IMR-90 (cell line): ENCODE results near the gene HMCN1. TPM values are rescaled to one million over a fixed set of nuclear protein-coding genes. Genes with fewer than 3 reads are reported as not detected.

Source experiments
- ATAC-seq: fragments of 200-7000 bp; cut with Tn5 transposase; 2 replicates; pipeline ENCODE4 v1.9.1; 2020; ENCODE audit warnings: low read depth, mild to moderate bottlenecking, moderate library complexity
- BruUV-seq: library from RNA; stranded (reverse); fragments of 400-500 nt; replicated peaks from 2 replicates; lab custom pipeline; 2021; lab: Mats Ljungman, UMichigan
- CTCF ChIA-PET: fragments of 300-600 bp; formaldehyde crosslinking; extraction: SDS; loops from one replicate; lab custom pipeline; 2021; ENCODE audit warnings: antibody characterized with exemption; lab: Yijun Ruan, JAX
- POLR2A ChIA-PET: fragments of 300-600 bp; sonication (Branson Sonifier 250); formaldehyde crosslinking; loops from one replicate; lab custom pipeline; 2022; ENCODE audit warnings: antibody characterized with exemption; ENCODE audit not compliant: unreplicated experiment; lab: Charles Lee
- DNase-seq: peaks from one replicate; pipeline ENCODE4 v3.0.0; 2013
- H2AFZ ChIP-seq: replicated peaks from 2 replicates; pipeline ENCODE3; 2013; ENCODE audit warnings: low read length, mild to moderate bottlenecking; ENCODE audit not compliant: poor library complexity
- H2AK5ac ChIP-seq: 2 replicates; pipeline ENCODE4 v1.6.1; 2013; ENCODE audit warnings: low read depth, low read length, inconsistent platforms
- H2AK9ac ChIP-seq: replicated peaks from 2 replicates; pipeline ENCODE3; 2013; ENCODE audit warnings: mild to moderate bottlenecking, low read depth, low read length, moderate library complexity; ENCODE audit not compliant: poor library complexity
- H2BK120ac ChIP-seq: 2 replicates; pipeline ENCODE4 v1.6.1; 2013; ENCODE audit warnings: low read depth, low read length, inconsistent platforms
- H2BK15ac ChIP-seq: 3 replicates; pipeline ENCODE4 v1.6.1; 2013; ENCODE audit warnings: low read depth, low read length, inconsistent platforms
- H2BK20ac ChIP-seq: 2 replicates; pipeline ENCODE4 v1.6.1; 2013; ENCODE audit warnings: low read depth, mild to moderate bottlenecking, inconsistent platforms, low read length, moderate library complexity
- H2BK5ac ChIP-seq: 2 replicates; pipeline ENCODE4 v1.6.1; 2013; ENCODE audit warnings: mild to moderate bottlenecking, low read depth, low read length, inconsistent platforms; ENCODE audit not compliant: poor library complexity, severe bottlenecking
- H3K14ac ChIP-seq: replicated peaks from 2 replicates; pipeline ENCODE4 v1.6.1; 2013; ENCODE audit warnings: low read depth, low read length, inconsistent platforms
- H3K18ac ChIP-seq: 2 replicates; pipeline ENCODE4 v1.6.1; 2013; ENCODE audit warnings: low read depth, low read length, control low read depth
- H3K23ac ChIP-seq: 2 replicates; pipeline ENCODE4 v1.6.1; 2013; ENCODE audit warnings: low read depth, low read length, inconsistent platforms
- H3K27ac ChIP-seq: 2 replicates; pipeline ENCODE4 v1.5.1; 2013; ENCODE audit warnings: mild to moderate bottlenecking, control low read depth, low read length; ENCODE audit not compliant: insufficient read depth
- H3K27me3 ChIP-seq: 2 replicates; pipeline ENCODE4 v1.6.1; 2013; ENCODE audit warnings: low read length; ENCODE audit not compliant: control insufficient read depth, insufficient read depth
- H3K36me3 ChIP-seq: 2 replicates; pipeline ENCODE4 v1.6.1; 2013; ENCODE audit warnings: low read length, mixed read lengths; ENCODE audit not compliant: control insufficient read depth, insufficient read depth
- H3K4ac ChIP-seq: 2 replicates; pipeline ENCODE4 v1.6.1; 2013; ENCODE audit warnings: low read depth, low read length, inconsistent platforms
- H3K4me1 ChIP-seq: 2 replicates; pipeline ENCODE4 v1.6.1; 2013; ENCODE audit warnings: low read length, mixed read lengths; ENCODE audit not compliant: control insufficient read depth, insufficient read depth
- H3K4me2 ChIP-seq: 2 replicates; pipeline ENCODE4 v1.6.1; 2013; ENCODE audit warnings: low read depth, mild to moderate bottlenecking, control low read depth, low read length, moderate library complexity
- H3K4me3 ChIP-seq: 2 replicates; pipeline ENCODE4 v1.5.1; 2013; ENCODE audit warnings: low read depth, mild to moderate bottlenecking, control low read depth, low read length, moderate library complexity; ENCODE audit not compliant: insufficient read depth
- H3K56ac ChIP-seq: 2 replicates; pipeline ENCODE4 v1.6.1; 2013; ENCODE audit warnings: low read length, inconsistent platforms; ENCODE audit not compliant: insufficient read depth; ENCODE audit errors: extremely low read depth
- H3K79me1 ChIP-seq, 2 experiments: 2 replicates each; pipeline ENCODE4 v1.6.1; 2013; ENCODE audit warnings: low read length in 2 of 2, inconsistent platforms in 1 of 2, low read depth in 1 of 2
- H3K9ac ChIP-seq: 2 replicates; pipeline ENCODE4 v1.6.1; 2013; ENCODE audit warnings: low read depth, low read length, control low read depth
- H3K9me1 ChIP-seq: 2 replicates; pipeline ENCODE4 v1.6.1; 2013; ENCODE audit warnings: low read length, inconsistent platforms; ENCODE audit not compliant: insufficient read depth
- H3K9me3 ChIP-seq: 2 replicates; pipeline ENCODE4 v1.6.1; 2013; ENCODE audit warnings: low read length; ENCODE audit not compliant: control insufficient read depth, insufficient read depth
- H4K20me1 ChIP-seq: 2 replicates; pipeline ENCODE4 v1.6.1; 2013; ENCODE audit warnings: low read length, inconsistent platforms; ENCODE audit not compliant: insufficient read depth
- H4K5ac ChIP-seq: 2 replicates; pipeline ENCODE4 v1.6.1; 2013; ENCODE audit warnings: mild to moderate bottlenecking, low read depth, low read length, control low read depth
- H4K8ac ChIP-seq, 2 experiments: 2 replicates each; pipeline ENCODE4 v1.6.1; 2013; ENCODE audit warnings: low read depth in 2 of 2, low read length in 2 of 2, control low read depth in 1 of 2, inconsistent platforms in 1 of 2
- H4K91ac ChIP-seq: 2 replicates; pipeline ENCODE4 v1.6.1; 2013; ENCODE audit warnings: low read depth, low read length, inconsistent platforms; ENCODE audit not compliant: insufficient read depth
- CEBPB ChIP-seq: IDR thresholded peaks from 2 replicates; pipeline ENCODE4 v1.6.1; 2012; ENCODE audit warnings: low read depth, low read length, improper control_type of control experiment
- MAFK ChIP-seq: IDR thresholded peaks from 2 replicates; pipeline ENCODE4 v1.6.1; 2012; ENCODE audit warnings: low read depth, low read length, improper control_type of control experiment
- MAZ ChIP-seq: IDR thresholded peaks from 2 replicates; pipeline ENCODE4 v1.6.1; 2012; ENCODE audit warnings: low read depth, mild to moderate bottlenecking, low read length, improper control_type of control experiment, moderate library complexity, borderline replicate concordance
- MXI1 ChIP-seq: IDR thresholded peaks from 2 replicates; pipeline ENCODE4 v1.6.1; 2012; ENCODE audit warnings: low read depth, mild to moderate bottlenecking, low read length, moderate library complexity, borderline replicate concordance
- NFE2L2 ChIP-seq: fragments of 150-350 bp; IDR thresholded peaks from 2 replicates; pipeline ENCODE4 v1.6.1; 2016; ENCODE audit warnings: low read depth, mild to moderate bottlenecking, low read length
- RAD21 ChIP-seq: IDR thresholded peaks from 2 replicates; pipeline ENCODE4 v1.6.1; 2012; ENCODE audit warnings: low read length, improper control_type of control experiment
- RCOR1 ChIP-seq: IDR thresholded peaks from 2 replicates; pipeline ENCODE4 v1.6.1; 2012; ENCODE audit warnings: mild to moderate bottlenecking, low read length, improper control_type of control experiment; ENCODE audit not compliant: insufficient replicate concordance
- RFX5 ChIP-seq: IDR thresholded peaks from 2 replicates; pipeline ENCODE4 v1.8.0; 2012; ENCODE audit warnings: low read depth, mild to moderate bottlenecking, low read length, moderate library complexity
- SMC3 ChIP-seq: fragments of 150-350 bp; IDR thresholded peaks from 2 replicates; pipeline ENCODE4 v1.6.1; 2016; ENCODE audit warnings: low read depth, mild to moderate bottlenecking, antibody characterized with exemption, low read length, moderate library complexity
- dilution Hi-C: fragments of 300-500 bp; cut with HindIII; formaldehyde crosslinking; loops from one replicate; pipeline ENCODE4 v1.14.3; 2018; ENCODE audit warnings: low sequenced_read_pairs; ENCODE audit not compliant: unreplicated experiment
- in situ Hi-C: fragments of 300-500 bp; cut with MboI; formaldehyde crosslinking; loops from 3 replicates; pipeline ENCODE4 v1.14.3; 2019; ENCODE audit warnings: low sequenced_read_pairs, inconsistent platforms, mixed read lengths
- intact Hi-C: fragments of 100-400 bp; cut with micrococcal nuclease; formaldehyde crosslinking; loops from 2 replicates; pipeline ENCODE4 v1.10.0; 2022
- polyA plus RNA-seq, 3 experiments: library from polyadenylated mRNA; depleted of rRNA; stranded (reverse); fragments of >200 nt; gene quantifications; 2 replicates each; pipeline ENCODE4 v1.2.3, GENCODE V29; 2012; ENCODE audit warnings: low replicate concordance in 1 of 3
- total RNA-seq: library from RNA; depleted of rRNA; stranded (reverse); fragments of >200 nt; gene quantifications from 2 replicates; pipeline ENCODE4 v1.2.3, GENCODE V29; 2012
- TF ChIP-seq, protein P1 (sequence below): fragments of 150-350 bp; IDR thresholded peaks from 2 replicates; pipeline ENCODE4 v1.6.1; 2016; ENCODE audit warnings: low read depth, mild to moderate bottlenecking, low read length, moderate library complexity, borderline replicate concordance
- TF ChIP-seq, protein P2 (sequence below): fragments of 150-350 bp; IDR thresholded peaks from 2 replicates; pipeline ENCODE4 v1.6.1; 2017; ENCODE audit warnings: mild to moderate bottlenecking, antibody characterized with exemption, low read length, low read depth
- TF ChIP-seq, protein P3 (sequence below): conservative IDR thresholded peaks from 2 replicates; pipeline ENCODE4 v1.5.1; 2012; ENCODE audit warnings: mild to moderate bottlenecking, low read depth, low read length, improper control_type of control experiment

HMCN1 gene
- total and polyA plus RNA-seq, 2 of the 4 experiments (the other 2 are of a cell fraction), result 6.1 to 11.7 TPM

DNA sequence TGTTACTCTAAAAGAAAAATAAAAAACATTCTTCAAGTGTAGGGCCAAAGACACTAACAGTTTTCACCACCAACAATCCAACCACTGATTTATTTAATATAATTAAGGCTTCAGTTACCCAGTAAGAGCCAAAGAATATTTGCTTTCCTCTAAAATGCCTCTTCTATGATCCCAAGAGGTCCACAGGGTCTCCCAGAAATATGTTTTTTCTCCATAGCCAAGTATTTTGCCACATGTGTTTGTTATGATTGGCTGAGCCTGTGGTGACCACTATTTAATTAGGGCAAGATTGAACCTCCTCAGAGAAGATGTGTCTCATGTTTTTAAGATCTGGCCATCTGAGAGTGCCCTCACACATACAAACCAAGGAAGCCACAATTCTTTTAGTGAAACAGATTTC is 505.0 kb downstream of the HMCN1 start:
- Histone ChIP-seq H4K91ac (no peak overlapping the region), H3K4me3 (no peak overlapping the region), H3K79me1 (no peaks in the 10 kb centered on the region), H3K27ac (no peak overlapping the region), H3K4ac (no peak overlapping the region), H3K4me1 (no peaks in the 10 kb centered on the region; the same call in 1 of the 2 replicates), H3K36me3 (no peaks in the 10 kb centered on the region), H2BK5ac (no peak overlapping the region), H3K9ac (no peak overlapping the region), H3K4me2 (no peak overlapping the region), H2AFZ (no peak overlapping the region), H3K18ac (no peak overlapping the region), H3K9me1 (peaks cover 4% of the 10 kb centered on the region; the same call in 1 of the 2 replicates), H3K23ac (no peak overlapping the region), H2AK5ac (no peak overlapping the region), H2BK20ac (no peak overlapping the region), H3K9me3 (no peaks in the 10 kb centered on the region), H4K8ac (no peak overlapping the region), H3K27me3 (no peaks in the 10 kb centered on the region), H4K5ac (no peak overlapping the region), H2BK15ac (no peak overlapping the region), H3K14ac (no peak overlapping the region), H2BK120ac (no peak overlapping the region), H2AK9ac (no peak overlapping the region), H3K56ac (no peak overlapping the region), H4K20me1 (no peaks in the 10 kb centered on the region)
- intact Hi-C loops (no loop called here), dilution Hi-C loops (no loop called here), in situ Hi-C loops (no loop called here)
- no TSS peak for BruUV-seq
- ATAC-seq (no peak), DNase-seq (no peak)
- CTCF ChIA-PET, result no interaction called here
- POLR2A ChIA-PET, result no interaction called here
- TF ChIP-seq MAFK, result no peak
- no peak for TF ChIP-seq MAZ
- TF ChIP-seq, protein P1, sequence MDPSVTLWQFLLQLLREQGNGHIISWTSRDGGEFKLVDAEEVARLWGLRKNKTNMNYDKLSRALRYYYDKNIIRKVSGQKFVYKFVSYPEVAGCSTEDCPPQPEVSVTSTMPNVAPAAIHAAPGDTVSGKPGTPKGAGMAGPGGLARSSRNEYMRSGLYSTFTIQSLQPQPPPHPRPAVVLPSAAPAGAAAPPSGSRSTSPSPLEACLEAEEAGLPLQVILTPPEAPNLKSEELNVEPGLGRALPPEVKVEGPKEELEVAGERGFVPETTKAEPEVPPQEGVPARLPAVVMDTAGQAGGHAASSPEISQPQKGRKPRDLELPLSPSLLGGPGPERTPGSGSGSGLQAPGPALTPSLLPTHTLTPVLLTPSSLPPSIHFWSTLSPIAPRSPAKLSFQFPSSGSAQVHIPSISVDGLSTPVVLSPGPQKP, result no peak
- TF ChIP-seq CEBPB, result no peak
- no peak for TF ChIP-seq RFX5
- no peak for TF ChIP-seq RAD21
- TF ChIP-seq NFE2L2, result no peak
- TF ChIP-seq, protein P2, sequence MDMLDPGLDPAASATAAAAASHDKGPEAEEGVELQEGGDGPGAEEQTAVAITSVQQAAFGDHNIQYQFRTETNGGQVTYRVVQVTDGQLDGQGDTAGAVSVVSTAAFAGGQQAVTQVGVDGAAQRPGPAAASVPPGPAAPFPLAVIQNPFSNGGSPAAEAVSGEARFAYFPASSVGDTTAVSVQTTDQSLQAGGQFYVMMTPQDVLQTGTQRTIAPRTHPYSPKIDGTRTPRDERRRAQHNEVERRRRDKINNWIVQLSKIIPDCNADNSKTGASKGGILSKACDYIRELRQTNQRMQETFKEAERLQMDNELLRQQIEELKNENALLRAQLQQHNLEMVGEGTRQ, result no peak
- TF ChIP-seq SMC3, result no peak
- TF ChIP-seq, protein P3, sequence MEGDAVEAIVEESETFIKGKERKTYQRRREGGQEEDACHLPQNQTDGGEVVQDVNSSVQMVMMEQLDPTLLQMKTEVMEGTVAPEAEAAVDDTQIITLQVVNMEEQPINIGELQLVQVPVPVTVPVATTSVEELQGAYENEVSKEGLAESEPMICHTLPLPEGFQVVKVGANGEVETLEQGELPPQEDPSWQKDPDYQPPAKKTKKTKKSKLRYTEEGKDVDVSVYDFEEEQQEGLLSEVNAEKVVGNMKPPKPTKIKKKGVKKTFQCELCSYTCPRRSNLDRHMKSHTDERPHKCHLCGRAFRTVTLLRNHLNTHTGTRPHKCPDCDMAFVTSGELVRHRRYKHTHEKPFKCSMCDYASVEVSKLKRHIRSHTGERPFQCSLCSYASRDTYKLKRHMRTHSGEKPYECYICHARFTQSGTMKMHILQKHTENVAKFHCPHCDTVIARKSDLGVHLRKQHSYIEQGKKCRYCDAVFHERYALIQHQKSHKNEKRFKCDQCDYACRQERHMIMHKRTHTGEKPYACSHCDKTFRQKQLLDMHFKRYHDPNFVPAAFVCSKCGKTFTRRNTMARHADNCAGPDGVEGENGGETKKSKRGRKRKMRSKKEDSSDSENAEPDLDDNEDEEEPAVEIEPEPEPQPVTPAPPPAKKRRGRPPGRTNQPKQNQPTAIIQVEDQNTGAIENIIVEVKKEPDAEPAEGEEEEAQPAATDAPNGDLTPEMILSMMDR, result no peak
- TF ChIP-seq MXI1, result no peak
- no peak for TF ChIP-seq RCOR1
